ENCODE results near the gene KLK5.

GRCh38 chr19:50980208-50980607, 27.4 kb upstream of the KLK5 start:
- TF ChIP-seq EZH2 (IDR thresholded peaks at IDR 0.05) (no peak), POLR2AphosphoS5 (IDR thresholded peaks at IDR 0.05; ENCODE audit: borderline replicate concordance, low read depth, low read length) (no peak)
